Measurements from ENCODE around the gene FXYD6.
"Not testable (repeated sequence)": the region's sequence is repeated elsewhere in the genome, so short reads cannot be mapped to it uniquely, and the experiment has no call there.

FXYD6 gene

GRCh38 chr11:117814766-117815261 lies 61.6 kb downstream of the FXYD6 start:
- H3K4me3 ChIP-seq (ENCODE audit: low read depth, low read length), result no peak overlapping the region
- TF ChIP-seq, protein P1, sequence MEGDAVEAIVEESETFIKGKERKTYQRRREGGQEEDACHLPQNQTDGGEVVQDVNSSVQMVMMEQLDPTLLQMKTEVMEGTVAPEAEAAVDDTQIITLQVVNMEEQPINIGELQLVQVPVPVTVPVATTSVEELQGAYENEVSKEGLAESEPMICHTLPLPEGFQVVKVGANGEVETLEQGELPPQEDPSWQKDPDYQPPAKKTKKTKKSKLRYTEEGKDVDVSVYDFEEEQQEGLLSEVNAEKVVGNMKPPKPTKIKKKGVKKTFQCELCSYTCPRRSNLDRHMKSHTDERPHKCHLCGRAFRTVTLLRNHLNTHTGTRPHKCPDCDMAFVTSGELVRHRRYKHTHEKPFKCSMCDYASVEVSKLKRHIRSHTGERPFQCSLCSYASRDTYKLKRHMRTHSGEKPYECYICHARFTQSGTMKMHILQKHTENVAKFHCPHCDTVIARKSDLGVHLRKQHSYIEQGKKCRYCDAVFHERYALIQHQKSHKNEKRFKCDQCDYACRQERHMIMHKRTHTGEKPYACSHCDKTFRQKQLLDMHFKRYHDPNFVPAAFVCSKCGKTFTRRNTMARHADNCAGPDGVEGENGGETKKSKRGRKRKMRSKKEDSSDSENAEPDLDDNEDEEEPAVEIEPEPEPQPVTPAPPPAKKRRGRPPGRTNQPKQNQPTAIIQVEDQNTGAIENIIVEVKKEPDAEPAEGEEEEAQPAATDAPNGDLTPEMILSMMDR (IDR thresholded peaks at IDR 0.05; ENCODE audit: low read depth, low read length), result no peak

DNA sequence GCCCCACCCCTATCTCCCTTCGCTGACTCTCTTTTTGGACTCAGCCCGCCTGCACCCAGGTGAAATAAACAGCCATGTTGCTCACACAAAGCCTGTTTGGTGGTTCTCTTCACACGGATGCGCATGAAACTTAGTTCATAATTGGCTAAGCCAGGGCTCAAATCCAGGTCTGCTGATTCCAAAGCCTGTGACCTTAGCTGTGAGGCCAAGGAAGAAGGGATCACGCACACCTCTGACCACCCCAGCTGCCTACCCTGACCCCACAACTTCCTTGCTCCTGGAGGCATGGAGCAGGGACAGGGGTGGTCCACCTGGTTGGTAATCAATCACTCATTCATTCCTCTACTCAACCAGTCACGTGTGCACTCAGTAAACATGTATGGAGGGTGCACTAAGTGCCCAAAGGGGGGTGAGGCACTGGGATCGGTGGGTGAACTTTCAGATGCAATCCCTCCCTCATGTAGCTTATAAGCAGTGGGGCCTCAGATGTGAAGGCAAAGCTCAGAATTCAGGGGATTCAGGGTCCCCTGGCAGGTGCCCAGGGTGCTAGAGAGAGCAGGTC lies 62.2 kb downstream of the FXYD6 start:
- TF ChIP-seq, protein P1 (IDR thresholded peaks at IDR 0.05; ENCODE audit: low read depth, low read length), result no peak
- H3K4me3 ChIP-seq (ENCODE audit: low read depth, low read length), result no peak overlapping the region

GRCh38 chr11:117810056-117810451 lies 66.4 kb downstream of the FXYD6 start:
- not testable (repeated sequence) for H3K4me3 ChIP-seq (ENCODE audit: low read depth, low read length)

DNA sequence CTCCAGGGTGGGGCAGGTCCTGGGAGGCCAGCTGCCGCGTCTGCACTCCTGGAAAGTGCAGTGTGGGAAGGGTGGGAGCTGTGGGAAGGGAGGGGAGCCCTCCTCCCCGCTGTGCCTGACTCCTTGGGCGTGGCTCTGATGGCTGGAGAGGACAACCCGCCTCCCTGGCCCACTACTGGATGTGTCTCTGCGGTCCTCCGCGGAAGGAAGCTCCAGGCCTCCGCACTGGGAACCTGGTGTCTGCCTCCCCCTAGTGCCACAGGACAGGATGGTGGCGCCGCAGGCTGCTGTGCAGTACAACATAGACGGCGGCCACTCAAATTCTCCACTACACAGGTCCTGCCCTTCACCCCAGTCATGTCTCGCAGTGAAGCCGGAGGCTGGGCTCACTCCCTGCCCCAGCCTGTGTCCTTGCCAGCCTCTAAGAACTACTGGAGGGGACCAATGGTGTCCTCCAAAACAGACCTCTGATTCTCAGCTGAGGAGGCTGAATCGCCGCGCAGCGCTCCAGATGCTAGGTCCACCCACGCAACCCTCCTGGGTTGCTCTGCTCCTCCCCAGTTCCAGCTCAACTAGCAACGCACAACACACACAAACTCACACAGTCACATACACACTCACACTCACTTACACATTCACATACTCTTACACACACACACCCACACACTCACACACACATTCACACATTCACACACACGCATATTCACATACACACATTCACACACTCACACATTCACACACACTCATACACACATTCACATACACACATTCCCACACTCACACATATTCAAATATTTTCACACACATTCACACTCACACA lies 67.0 kb downstream of the FXYD6 start:
- TF ChIP-seq, protein P1 (IDR thresholded peaks at IDR 0.05; ENCODE audit: low read depth, low read length), result no peak
- H3K4me3 ChIP-seq (ENCODE audit: low read depth, low read length), result no peak overlapping the region

DNA sequence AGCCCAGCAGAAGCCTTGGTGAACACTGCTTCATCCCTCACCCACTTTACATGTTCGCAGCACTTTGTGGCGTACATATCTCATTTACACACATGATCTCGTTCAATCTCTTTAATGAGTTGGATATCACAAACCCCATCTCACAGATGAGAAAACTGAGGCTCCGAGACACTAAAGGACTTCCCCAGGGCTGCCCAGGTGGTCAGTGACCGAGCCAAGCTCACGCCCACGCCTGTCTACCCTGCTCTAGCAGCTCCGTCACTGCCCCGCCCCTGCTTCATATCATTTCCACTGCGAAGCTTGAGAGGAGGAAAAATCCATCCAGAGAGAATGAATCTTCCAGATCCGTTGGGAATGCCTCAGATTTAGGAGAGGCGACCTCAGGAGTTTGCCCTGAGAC lies 67.7 kb downstream of the FXYD6 start:
- no peak overlapping the region for H3K4me3 ChIP-seq (ENCODE audit: low read depth, low read length)
- TF ChIP-seq, protein P1 (IDR thresholded peaks at IDR 0.05; ENCODE audit: low read depth, low read length), result no peak

- no peak overlapping the region for H3K4me3 ChIP-seq (ENCODE audit: low read depth, low read length)
- TF ChIP-seq, protein P1 (IDR thresholded peaks at IDR 0.05; ENCODE audit: low read depth, low read length), result peak; percentile 89
Measured at GRCh38 chr11:117807482-117808327, 68.8 kb downstream of the FXYD6 start.

DNA sequence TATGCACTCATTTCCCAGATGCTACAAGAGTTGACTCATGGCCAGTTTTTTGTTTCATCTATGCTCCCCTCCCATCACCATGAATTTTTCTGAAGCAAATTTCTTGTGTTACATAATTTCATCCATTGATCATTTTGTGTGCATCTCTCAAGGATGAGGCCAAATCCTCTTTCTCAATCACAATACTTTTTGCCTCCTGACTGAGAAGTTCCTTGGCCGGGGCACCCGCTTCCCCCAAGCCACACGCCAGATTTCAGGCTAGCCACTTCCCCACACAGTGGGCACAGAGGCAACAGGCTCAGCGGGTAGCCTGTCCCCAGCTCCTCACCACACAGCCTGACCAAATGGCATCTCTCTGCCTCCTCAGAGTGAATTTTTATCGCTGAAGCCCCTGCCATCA lies 69.6 kb downstream of the FXYD6 start:
- TF ChIP-seq, protein P1 (IDR thresholded peaks at IDR 0.05; ENCODE audit: low read depth, low read length), result no peak

More for the DNA sequence above, 69.6 kb downstream of the FXYD6 start:
- no peak overlapping the region for H3K4me3 ChIP-seq (ENCODE audit: low read depth, low read length)
